GM12801 (cell line): ENCODE data around the gene NUMB.

Source experiments
- CTCF ChIP-seq: IDR thresholded peaks from one replicate; pipeline ENCODE4 v1.5.1; 2011; ENCODE audit warnings: control low read depth; ENCODE audit not compliant: insufficient read length; ENCODE audit errors: extremely low read depth

The NUMB gene

GRCh38 chr14:73255005-73255400 is 203.3 kb downstream of the NUMB start:
- TF ChIP-seq CTCF = no peak

GRCh38 chr14:73254247-73255004 is 203.9 kb downstream of the NUMB start:
- TF ChIP-seq CTCF = no peak

- TF ChIP-seq CTCF = no peak
These were observed 204.6 kb downstream of the NUMB start for GRCh38 chr14:73253721-73254120.

GRCh38 chr14:73253323-73253610 is 205.1 kb downstream of the NUMB start:
- TF ChIP-seq CTCF = no peak

- no peak for TF ChIP-seq CTCF
These were observed 205.6 kb downstream of the NUMB start for GRCh38 chr14:73252491-73253322.

- TF ChIP-seq CTCF = no peak
These were observed 206.7 kb downstream of the NUMB start for GRCh38 chr14:73251516-73252215.

- TF ChIP-seq CTCF = no peak
These were observed 207.4 kb downstream of the NUMB start for GRCh38 chr14:73250781-73251500.
